Astrocyte of the cerebellum (primary cell): ENCODE results near the gene STRN4.

ENCODE experiments used
- DNase-seq: peaks from one replicate; pipeline ENCODE4 v3.0.0-alpha.2; 2011; ENCODE audit warnings: low read depth
- H3K4me3 ChIP-seq: 2 replicates; pipeline ENCODE4 v1.5.1; 2011; ENCODE audit warnings: mild to moderate bottlenecking, low read depth, low read length, moderate library complexity
- CTCF ChIP-seq: IDR thresholded peaks from 2 replicates; pipeline ENCODE4 v1.5.1; 2012; ENCODE audit warnings: low read length, low read depth, moderate library complexity, mild to moderate bottlenecking; ENCODE audit errors: missing control alignments
- in situ Hi-C: cut with HindIII; loops from 2 replicates; pipeline ENCODE4 v1.10.0; 2017; ENCODE audit warnings: low sequenced_read_pairs

Gene STRN4

GRCh38 chr19:46718934-46719622, 27.2 kb downstream of the STRN4 start:
- no peak overlapping the region for H3K4me3 ChIP-seq
- no peak for TF ChIP-seq CTCF
- no peak for DNase-seq
- in situ Hi-C loops = no loop called here

- no peak for DNase-seq
- TF ChIP-seq CTCF = no peak
- H3K4me3 ChIP-seq = no peak overlapping the region
- in situ Hi-C loops = no loop called here
Observed at GRCh38 chr19:46718157-46718933, 27.9 kb downstream of the STRN4 start.

DNA sequence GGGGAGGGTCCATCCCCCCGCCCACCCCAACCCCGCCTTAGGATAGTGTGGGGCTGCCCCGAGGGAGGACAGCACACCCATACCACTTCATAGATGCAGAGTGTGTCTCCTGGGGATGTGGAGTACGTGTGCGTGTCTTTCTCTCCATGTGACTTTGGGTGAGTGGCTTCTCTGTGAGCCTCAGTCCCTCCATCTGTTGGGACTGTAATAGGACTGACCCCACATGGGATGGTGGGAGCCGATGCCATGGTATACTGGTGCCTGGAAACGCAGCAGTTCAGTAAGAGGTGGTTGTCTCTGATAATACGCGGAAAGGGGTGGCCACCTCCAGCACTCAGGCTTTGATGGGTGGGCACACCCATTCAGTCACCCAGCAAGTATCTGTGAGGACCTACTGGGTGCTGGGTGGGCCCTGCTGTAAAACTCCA, 28.5 kb downstream of the STRN4 start:
- H3K4me3 ChIP-seq = peak overlapping the region; percentile 61
- DNase-seq = no peak
- in situ Hi-C loops = no loop called here
- no peak for TF ChIP-seq CTCF

DNA sequence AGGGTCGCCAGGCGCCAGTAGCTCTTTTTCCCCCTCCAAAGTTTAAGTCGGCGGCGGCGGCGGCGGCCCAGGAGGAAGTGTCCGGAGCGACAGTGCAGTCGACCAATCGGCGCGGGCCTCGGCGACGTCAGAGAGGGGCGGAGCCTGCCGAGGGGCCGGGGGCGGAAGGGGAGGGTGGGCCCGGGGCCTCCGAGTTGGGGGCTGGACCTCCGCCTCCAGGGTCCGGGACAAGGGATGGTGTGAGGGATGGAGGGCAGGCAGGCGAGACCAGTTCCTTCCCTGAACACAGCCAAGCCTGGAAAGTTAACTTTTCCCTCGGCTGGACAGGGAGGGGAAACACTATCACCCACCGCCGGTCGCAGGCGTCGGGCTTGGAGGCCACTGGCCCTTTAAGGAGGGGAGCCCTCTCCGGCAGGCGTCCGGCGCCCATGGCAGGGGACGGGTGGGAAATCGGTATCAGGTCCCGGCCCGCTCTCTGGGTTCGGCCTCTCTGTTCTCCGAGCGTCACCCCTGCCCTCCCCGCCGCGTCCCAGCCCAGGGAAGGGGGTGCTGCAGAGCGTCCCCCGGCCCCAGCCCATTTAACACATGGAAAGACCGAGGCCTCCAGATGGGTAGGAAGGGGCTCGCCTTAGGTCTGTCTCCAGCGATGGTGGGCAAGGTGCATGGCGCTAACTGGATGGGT, 29.1 kb downstream of the STRN4 start, which contains the start of gene PRKD2:
Gene PRKD2, minus strand, starts transcription at position 81 of the 682 bp plus-strand sequence. CDS start 744 bp downstream, outside the sequence.
- TF ChIP-seq CTCF = no peak
- in situ Hi-C loops = no loop called here
- peak; percentile 35 for DNase-seq
- peak within 1 kb of the TSS; percentile 61 for H3K4me3 ChIP-seq

- in situ Hi-C loops = no loop called here
Observed at GRCh38 chr19:46716672-46717033, 29.6 kb downstream of the STRN4 start.

More at GRCh38 chr19:46716672-46717033, 29.6 kb downstream of the STRN4 start:
- TF ChIP-seq CTCF = no peak
- peak overlapping the region; percentile 61 for H3K4me3 ChIP-seq
- DNase-seq = no peak
